OCI-LY7 (cell line): ENCODE results near the gene AFMID. TPM values are rescaled to one million over a fixed set of nuclear protein-coding genes. Genes with fewer than 3 reads are reported as not detected.

Source experiments
- BruUV-seq: library from RNA; stranded (reverse); fragments of 400-500 nt; replicated peaks from 2 replicates; lab custom pipeline; 2021; lab: Mats Ljungman, UMichigan
- CTCF ChIA-PET: fragments of 300-600 bp; sonication (Branson Sonifier 250); formaldehyde crosslinking; loops from one replicate; lab custom pipeline; 2022; ENCODE audit warnings: antibody characterized with exemption; ENCODE audit not compliant: unreplicated experiment; lab: Charles Lee
- POLR2A ChIA-PET: fragments of 300-600 bp; sonication (Branson Sonifier 250); formaldehyde crosslinking; loops from one replicate; lab custom pipeline; 2022; ENCODE audit warnings: antibody characterized with exemption; lab: Charles Lee
- DNase-seq: peaks from one replicate; pipeline ENCODE4 v3.0.0-alpha.2; 2015; ENCODE audit warnings: low spot score
- H2AFZ ChIP-seq: fragments of 200-600 bp; sonication (generic), shearing (Covaris generic); 2 replicates; pipeline ENCODE4 v1.6.1; 2014; ENCODE audit warnings: mild to moderate bottlenecking, antibody characterized with exemption, low read length, moderate library complexity
- H3K27ac ChIP-seq: fragments of 200-600 bp; sonication (generic); 2 replicates; pipeline ENCODE4 v1.5.1; 2014; ENCODE audit warnings: mixed run types, low read depth, mild to moderate bottlenecking, moderate library complexity, low read length, inconsistent platforms; ENCODE audit not compliant: poor library complexity, severe bottlenecking
- H3K36me3 ChIP-seq: fragments of 200-600 bp; sonication (generic); 2 replicates; pipeline ENCODE4 v1.6.1; 2014; ENCODE audit warnings: mild to moderate bottlenecking, antibody characterized with exemption, low read length, moderate library complexity, mixed read lengths; ENCODE audit not compliant: insufficient read depth
- H3K4me1 ChIP-seq: fragments of 200-600 bp; sonication (generic); 2 replicates; pipeline ENCODE4 v1.5.1; 2014; ENCODE audit warnings: mild to moderate bottlenecking, low read length; ENCODE audit not compliant: insufficient read depth, poor library complexity, severe bottlenecking
- H3K4me2 ChIP-seq: fragments of 200-600 bp; sonication (generic); 2 replicates; pipeline ENCODE4 v1.6.1; 2014; ENCODE audit warnings: mild to moderate bottlenecking, low read length
- H3K4me3 ChIP-seq: fragments of 200-600 bp; sonication (generic); 2 replicates; pipeline ENCODE4 v1.5.1; 2014; ENCODE audit warnings: mild to moderate bottlenecking, low read depth, low read length; ENCODE audit not compliant: poor library complexity, severe bottlenecking
- H3K79me2 ChIP-seq: fragments of 200-600 bp; sonication (generic); 2 replicates; pipeline ENCODE4 v1.6.1; 2016; ENCODE audit warnings: low read depth, mild to moderate bottlenecking, low read length, moderate library complexity, mixed read lengths; ENCODE audit not compliant: insufficient read depth
- H3K9me2 ChIP-seq: fragments of 200-600 bp; sonication (generic); 2 replicates; pipeline ENCODE4 v1.6.1; 2016; ENCODE audit warnings: mild to moderate bottlenecking, low read length, mixed read lengths; ENCODE audit not compliant: insufficient read depth
- H3K9me3 ChIP-seq: fragments of 200-600 bp; sonication (generic); 2 replicates; pipeline ENCODE4 v1.6.1; 2014; ENCODE audit warnings: mild to moderate bottlenecking, mixed run types, low read length, mixed read lengths
- H4K20me1 ChIP-seq: fragments of 200-600 bp; sonication (generic); 2 replicates; pipeline ENCODE4 v1.6.1; 2014; ENCODE audit warnings: mild to moderate bottlenecking, antibody characterized with exemption, low read length, moderate library complexity, mixed read lengths; ENCODE audit not compliant: insufficient read depth
- CTCF ChIP-seq: fragments of 200-600 bp; sonication (generic); conservative IDR thresholded peaks from 2 replicates; pipeline ENCODE4 v1.5.1; 2014; ENCODE audit warnings: mild to moderate bottlenecking, antibody characterized with exemption, low read length, moderate library complexity, mixed read lengths
- EZH2phosphoT487 ChIP-seq: fragments of 200-600 bp; sonication (generic); IDR thresholded peaks from 2 replicates; pipeline ENCODE4 v1.6.1; 2018; ENCODE audit warnings: low read depth, borderline replicate concordance, mild to moderate bottlenecking, mixed run types, antibody characterized with exemption, low read length, moderate library complexity, mixed read lengths
- intact Hi-C: fragments of 100-400 bp; cut with micrococcal nuclease; formaldehyde crosslinking; loops from one replicate; pipeline ENCODE4 v1.10.0; 2022; ENCODE audit not compliant: unreplicated experiment
- total RNA-seq, 2 experiments: library from RNA; depleted of rRNA in 1 of 2; stranded (reverse); fragments of >200 nt in 1 of 2; shearing (Covaris generic) in 1 of 2; gene quantifications; 2 replicates each; pipeline ENCODE4 v1.2.3, GENCODE V29; 2014 to 2022

AFMID gene
- total RNA-seq, 2 experiments from 2014 or later = 89.1 to 101 TPM

- POLR2A ChIA-PET = no interaction called here
- intact Hi-C loops = no loop called here
- Histone ChIP-seq H3K27ac (no peak overlapping the region), H4K20me1 (no peaks in the 10 kb centered on the region), H3K9me2 (no peaks in the 10 kb centered on the region), H3K79me2 (no peaks in the 10 kb centered on the region), H3K36me3 (no peaks in the 10 kb centered on the region), H3K4me2 (no peak overlapping the region), H3K4me3 (no peak overlapping the region), H2AFZ (no peak overlapping the region), H3K9me3 (no peaks in the 10 kb centered on the region), H3K4me1 (peaks cover 27% of the 10 kb centered on the region)
- DNase-seq = no peak
- TF ChIP-seq EZH2phosphoT487 (no peak), CTCF (no peak)
- no TSS peak for BruUV-seq
- CTCF ChIA-PET = no interaction called here
Measured at GRCh38 chr17:78164748-78165607, 22.2 kb upstream of the AFMID start.

- no peaks in the 10 kb centered on the region for H3K9me3 ChIP-seq
- ChIA-PET POLR2A (no interaction called here), CTCF (no interaction called here)
- BruUV-seq = no TSS peak
- no peaks in the 10 kb centered on the region for H3K79me2 ChIP-seq
- H3K4me2 ChIP-seq = peak overlapping the region; percentile 34
- H4K20me1 ChIP-seq = no peaks in the 10 kb centered on the region
- no peak for DNase-seq
- no peak overlapping the region for H3K4me3 ChIP-seq
- TF ChIP-seq CTCF = no peak
- TF ChIP-seq EZH2phosphoT487 = no peak
- intact Hi-C loops = no loop called here
- no peaks in the 10 kb centered on the region for H3K9me2 ChIP-seq
- H2AFZ ChIP-seq = no peak overlapping the region
- peaks cover 33% of the 10 kb centered on the region for H3K4me1 ChIP-seq
- H3K27ac ChIP-seq = no peak overlapping the region
- H3K36me3 ChIP-seq = no peaks in the 10 kb centered on the region
Measured at GRCh38 chr17:78166416-78166815, 20.7 kb upstream of the AFMID start.
